IMR-90 (cell line): ENCODE measurements around the gene NUCB2. TPM values are rescaled to one million over a fixed set of nuclear protein-coding genes. Genes with fewer than 3 reads are reported as not detected.

Source experiments
- ATAC-seq: fragments of 200-7000 bp; cut with Tn5 transposase; 2 replicates; pipeline ENCODE4 v1.9.1; 2020; ENCODE audit warnings: low read depth, mild to moderate bottlenecking, moderate library complexity
- BruUV-seq: library from RNA; stranded (reverse); fragments of 400-500 nt; replicated peaks from 2 replicates; lab custom pipeline; 2021; lab: Mats Ljungman, UMichigan
- CTCF ChIA-PET: fragments of 300-600 bp; formaldehyde crosslinking; extraction: SDS; loops from one replicate; lab custom pipeline; 2021; ENCODE audit warnings: antibody characterized with exemption; lab: Yijun Ruan, JAX
- POLR2A ChIA-PET: fragments of 300-600 bp; sonication (Branson Sonifier 250); formaldehyde crosslinking; loops from one replicate; lab custom pipeline; 2022; ENCODE audit warnings: antibody characterized with exemption; ENCODE audit not compliant: unreplicated experiment; lab: Charles Lee
- DNase-seq: peaks from one replicate; pipeline ENCODE4 v3.0.0; 2013
- H2AFZ ChIP-seq: replicated peaks from 2 replicates; pipeline ENCODE3; 2013; ENCODE audit warnings: low read length, mild to moderate bottlenecking; ENCODE audit not compliant: poor library complexity
- H2AK5ac ChIP-seq: 2 replicates; pipeline ENCODE4 v1.6.1; 2013; ENCODE audit warnings: low read depth, low read length, inconsistent platforms
- H2AK9ac ChIP-seq: replicated peaks from 2 replicates; pipeline ENCODE3; 2013; ENCODE audit warnings: mild to moderate bottlenecking, low read depth, low read length, moderate library complexity; ENCODE audit not compliant: poor library complexity
- H2BK120ac ChIP-seq: 2 replicates; pipeline ENCODE4 v1.6.1; 2013; ENCODE audit warnings: low read depth, low read length, inconsistent platforms
- H2BK15ac ChIP-seq: 3 replicates; pipeline ENCODE4 v1.6.1; 2013; ENCODE audit warnings: low read depth, low read length, inconsistent platforms
- H2BK20ac ChIP-seq: 2 replicates; pipeline ENCODE4 v1.6.1; 2013; ENCODE audit warnings: low read depth, mild to moderate bottlenecking, inconsistent platforms, low read length, moderate library complexity
- H2BK5ac ChIP-seq: 2 replicates; pipeline ENCODE4 v1.6.1; 2013; ENCODE audit warnings: mild to moderate bottlenecking, low read depth, low read length, inconsistent platforms; ENCODE audit not compliant: poor library complexity, severe bottlenecking
- H3K14ac ChIP-seq: replicated peaks from 2 replicates; pipeline ENCODE4 v1.6.1; 2013; ENCODE audit warnings: low read depth, low read length, inconsistent platforms
- H3K18ac ChIP-seq: 2 replicates; pipeline ENCODE4 v1.6.1; 2013; ENCODE audit warnings: low read depth, low read length, control low read depth
- H3K23ac ChIP-seq: 2 replicates; pipeline ENCODE4 v1.6.1; 2013; ENCODE audit warnings: low read depth, low read length, inconsistent platforms
- H3K27ac ChIP-seq: 2 replicates; pipeline ENCODE4 v1.5.1; 2013; ENCODE audit warnings: mild to moderate bottlenecking, control low read depth, low read length; ENCODE audit not compliant: insufficient read depth
- H3K27me3 ChIP-seq: 2 replicates; pipeline ENCODE4 v1.6.1; 2013; ENCODE audit warnings: low read length; ENCODE audit not compliant: control insufficient read depth, insufficient read depth
- H3K36me3 ChIP-seq: 2 replicates; pipeline ENCODE4 v1.6.1; 2013; ENCODE audit warnings: low read length, mixed read lengths; ENCODE audit not compliant: control insufficient read depth, insufficient read depth
- H3K4ac ChIP-seq: 2 replicates; pipeline ENCODE4 v1.6.1; 2013; ENCODE audit warnings: low read depth, low read length, inconsistent platforms
- H3K4me1 ChIP-seq: 2 replicates; pipeline ENCODE4 v1.6.1; 2013; ENCODE audit warnings: low read length, mixed read lengths; ENCODE audit not compliant: control insufficient read depth, insufficient read depth
- H3K4me2 ChIP-seq: 2 replicates; pipeline ENCODE4 v1.6.1; 2013; ENCODE audit warnings: low read depth, mild to moderate bottlenecking, control low read depth, low read length, moderate library complexity
- H3K4me3 ChIP-seq: 2 replicates; pipeline ENCODE4 v1.5.1; 2013; ENCODE audit warnings: low read depth, mild to moderate bottlenecking, control low read depth, low read length, moderate library complexity; ENCODE audit not compliant: insufficient read depth
- H3K56ac ChIP-seq: 2 replicates; pipeline ENCODE4 v1.6.1; 2013; ENCODE audit warnings: low read length, inconsistent platforms; ENCODE audit not compliant: insufficient read depth; ENCODE audit errors: extremely low read depth
- H3K79me1 ChIP-seq, 2 experiments: 2 replicates each; pipeline ENCODE4 v1.6.1; 2013; ENCODE audit warnings: low read length in 2 of 2, inconsistent platforms in 1 of 2, low read depth in 1 of 2
- H3K9ac ChIP-seq: 2 replicates; pipeline ENCODE4 v1.6.1; 2013; ENCODE audit warnings: low read depth, low read length, control low read depth
- H3K9me1 ChIP-seq: 2 replicates; pipeline ENCODE4 v1.6.1; 2013; ENCODE audit warnings: low read length, inconsistent platforms; ENCODE audit not compliant: insufficient read depth
- H3K9me3 ChIP-seq: 2 replicates; pipeline ENCODE4 v1.6.1; 2013; ENCODE audit warnings: low read length; ENCODE audit not compliant: control insufficient read depth, insufficient read depth
- H4K20me1 ChIP-seq: 2 replicates; pipeline ENCODE4 v1.6.1; 2013; ENCODE audit warnings: low read length, inconsistent platforms; ENCODE audit not compliant: insufficient read depth
- H4K5ac ChIP-seq: 2 replicates; pipeline ENCODE4 v1.6.1; 2013; ENCODE audit warnings: mild to moderate bottlenecking, low read depth, low read length, control low read depth
- H4K8ac ChIP-seq, 2 experiments: 2 replicates each; pipeline ENCODE4 v1.6.1; 2013; ENCODE audit warnings: low read depth in 2 of 2, low read length in 2 of 2, control low read depth in 1 of 2, inconsistent platforms in 1 of 2
- H4K91ac ChIP-seq: 2 replicates; pipeline ENCODE4 v1.6.1; 2013; ENCODE audit warnings: low read depth, low read length, inconsistent platforms; ENCODE audit not compliant: insufficient read depth
- BHLHE40 ChIP-seq: fragments of 150-350 bp; IDR thresholded peaks from 2 replicates; pipeline ENCODE4 v1.6.1; 2016; ENCODE audit warnings: mild to moderate bottlenecking, low read depth, low read length
- CEBPB ChIP-seq: IDR thresholded peaks from 2 replicates; pipeline ENCODE4 v1.6.1; 2012; ENCODE audit warnings: low read depth, low read length, improper control_type of control experiment
- CHD1 ChIP-seq: IDR thresholded peaks from 2 replicates; pipeline ENCODE4 v1.6.1; 2012; ENCODE audit warnings: low read depth, low read length, improper control_type of control experiment
- FOS ChIP-seq: fragments of 150-350 bp; IDR thresholded peaks from 2 replicates; pipeline ENCODE4 v1.6.1; 2016; ENCODE audit warnings: low read depth, low read length
- MAFK ChIP-seq: IDR thresholded peaks from 2 replicates; pipeline ENCODE4 v1.6.1; 2012; ENCODE audit warnings: low read depth, low read length, improper control_type of control experiment
- MXI1 ChIP-seq: IDR thresholded peaks from 2 replicates; pipeline ENCODE4 v1.6.1; 2012; ENCODE audit warnings: low read depth, mild to moderate bottlenecking, low read length, moderate library complexity, borderline replicate concordance
- NFE2L2 ChIP-seq: fragments of 150-350 bp; IDR thresholded peaks from 2 replicates; pipeline ENCODE4 v1.6.1; 2016; ENCODE audit warnings: low read depth, mild to moderate bottlenecking, low read length
- POLR2A ChIP-seq: IDR thresholded peaks from 2 replicates; pipeline ENCODE4 v1.6.1; 2012; ENCODE audit warnings: mild to moderate bottlenecking, low read depth, low read length
- RAD21 ChIP-seq: IDR thresholded peaks from 2 replicates; pipeline ENCODE4 v1.6.1; 2012; ENCODE audit warnings: low read length, improper control_type of control experiment
- RCOR1 ChIP-seq: IDR thresholded peaks from 2 replicates; pipeline ENCODE4 v1.6.1; 2012; ENCODE audit warnings: mild to moderate bottlenecking, low read length, improper control_type of control experiment; ENCODE audit not compliant: insufficient replicate concordance
- SMC3 ChIP-seq: fragments of 150-350 bp; IDR thresholded peaks from 2 replicates; pipeline ENCODE4 v1.6.1; 2016; ENCODE audit warnings: low read depth, mild to moderate bottlenecking, antibody characterized with exemption, low read length, moderate library complexity
- WGBS, 2 experiments: methylation state at CpG; one replicate each; pipeline versions ENCODE4 v1.1.5 to v1.1.7; 2013; ENCODE audit warnings: missing lambda C conversion rate in 2 of 2; ENCODE audit not compliant: insufficient read length in 1 of 2; ENCODE audit errors: extremely low coverage in 2 of 2; 5-methylcytosine and 5-hydroxymethylcytosine counted together
- dilution Hi-C: fragments of 300-500 bp; cut with HindIII; formaldehyde crosslinking; loops from one replicate; pipeline ENCODE4 v1.14.3; 2018; ENCODE audit warnings: low sequenced_read_pairs; ENCODE audit not compliant: unreplicated experiment
- in situ Hi-C: fragments of 300-500 bp; cut with MboI; formaldehyde crosslinking; loops from 3 replicates; pipeline ENCODE4 v1.14.3; 2019; ENCODE audit warnings: low sequenced_read_pairs, inconsistent platforms, mixed read lengths
- intact Hi-C: fragments of 100-400 bp; cut with micrococcal nuclease; formaldehyde crosslinking; loops from 2 replicates; pipeline ENCODE4 v1.10.0; 2022
- polyA plus RNA-seq, 3 experiments: library from polyadenylated mRNA; depleted of rRNA; stranded (reverse); fragments of >200 nt; gene quantifications; 2 replicates each; pipeline ENCODE4 v1.2.3, GENCODE V29; 2012; ENCODE audit warnings: low replicate concordance in 1 of 3
- total RNA-seq: library from RNA; depleted of rRNA; stranded (reverse); fragments of >200 nt; gene quantifications from 2 replicates; pipeline ENCODE4 v1.2.3, GENCODE V29; 2012

NUCB2 gene
- total and polyA plus RNA-seq, 2 of the 4 experiments (the other 2 are of a cell fraction): 52.7 to 55.4 TPM

GRCh38 chr11:17286332-17286731 is 9.8 kb downstream of the NUCB2 start:
- Histone ChIP-seq H3K56ac (no peak overlapping the region), H4K8ac (no peak overlapping the region), H2BK15ac (no peak overlapping the region), H2AFZ (no peak overlapping the region), H3K18ac (no peak overlapping the region), H3K4me2 (no peak overlapping the region), H3K36me3 (peaks cover 3% of the 10 kb centered on the region), H3K9ac (no peak overlapping the region), H2BK5ac (no peak overlapping the region), H3K79me1 (peaks cover 2% of the 10 kb centered on the region in 2 experiments; a peak in 2 of 4 replicates), H4K91ac (no peak overlapping the region), H4K20me1 (no peaks in the 10 kb centered on the region), H3K27ac (no peak overlapping the region), H3K4ac (no peak overlapping the region), H4K5ac (no peak overlapping the region), H3K9me3 (no peaks in the 10 kb centered on the region), H3K9me1 (no peaks in the 10 kb centered on the region), H2AK9ac (no peak overlapping the region), H2BK120ac (no peak overlapping the region), H3K4me3 (no peak overlapping the region), H3K23ac (no peak overlapping the region), H3K27me3 (no peaks in the 10 kb centered on the region), H2BK20ac (no peak overlapping the region), H3K4me1 (no peaks in the 10 kb centered on the region), H2AK5ac (no peak overlapping the region), H3K14ac (no peak overlapping the region)
- DNase-seq (no peak), ATAC-seq (no peak)
- intact Hi-C loops: no loop called here
- ChIA-PET CTCF (no interaction called here), POLR2A (no interaction called here)
- dilution Hi-C loops: no loop called here
- no peak for TF ChIP-seq BHLHE40
- no peak for TF ChIP-seq MAFK
- TF ChIP-seq POLR2A: no peak
- no peak for TF ChIP-seq RAD21
- no peak for TF ChIP-seq CHD1
- no peak for TF ChIP-seq FOS
- TF ChIP-seq RCOR1: no peak
- TF ChIP-seq CEBPB: no peak
- no peak for TF ChIP-seq MXI1
- no peak for TF ChIP-seq NFE2L2
- TF ChIP-seq SMC3: no peak
- BruUV-seq: no TSS peak
- WGBS, 2 experiments: no CpG with 5 or more reads among the region's 1 CpG
- in situ Hi-C loops: no loop called here
